Spleen (tissue), 7 donors: Measurements from ENCODE around the gene FAM171A2.

Source experiments
- POLR2AphosphoS5 ChIP-seq, 3 donors: sonication (generic); formaldehyde crosslinking; IDR thresholded peaks; one replicate each; pipeline ENCODE4 v1.5.1; 2017; ENCODE audit warnings: antibody characterized with exemption in 3 of 3
- TF ChIP-seq, protein P1 (sequence below), 11 experiments: fragments of 200-600 bp in 7 of 11; fragments of 450-650 bp in 4 of 11; sonication (generic) in 4 of 11; IDR thresholded peaks in 8 of 11; conservative IDR thresholded peaks in 3 of 11; 1 replicate in 7 of 11; 2 replicates in 4 of 11; pipeline versions ENCODE4 v1.4.0 to v1.8.0; 2016 to 2021; ENCODE audit warnings: antibody characterized with exemption in 11 of 11, inconsistent platforms in 4 of 11, mild to moderate bottlenecking in 1 of 11
- donor health status: DM: no; HTN: no; CAD: no; lungs with moderate emphysema.
- donor health status: DM: no; HTN: no; CAD: no.
- donor health status: DM: no; HTN: no; CAD: no.

DNA sequence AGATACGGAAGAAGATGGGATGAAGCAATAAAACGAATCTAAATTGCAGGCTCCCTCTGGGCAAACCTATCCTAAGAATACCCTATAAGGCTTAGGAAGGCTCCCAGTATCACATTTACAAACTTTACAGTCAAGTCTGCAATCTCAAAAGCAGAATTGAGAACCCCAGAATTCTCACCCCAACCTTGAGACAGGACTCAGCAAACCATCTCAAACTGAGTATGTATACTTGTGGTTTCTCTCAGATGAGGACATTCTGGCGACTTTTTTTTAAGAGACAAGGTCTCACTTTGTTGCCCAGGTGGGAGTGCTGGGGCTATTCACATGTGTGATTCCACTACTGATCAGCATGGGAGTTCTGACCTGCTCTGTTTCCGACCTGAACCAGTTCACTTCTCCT, 45.1 kb upstream of the FAM171A2 start:
- TF ChIP-seq, protein P1, sequence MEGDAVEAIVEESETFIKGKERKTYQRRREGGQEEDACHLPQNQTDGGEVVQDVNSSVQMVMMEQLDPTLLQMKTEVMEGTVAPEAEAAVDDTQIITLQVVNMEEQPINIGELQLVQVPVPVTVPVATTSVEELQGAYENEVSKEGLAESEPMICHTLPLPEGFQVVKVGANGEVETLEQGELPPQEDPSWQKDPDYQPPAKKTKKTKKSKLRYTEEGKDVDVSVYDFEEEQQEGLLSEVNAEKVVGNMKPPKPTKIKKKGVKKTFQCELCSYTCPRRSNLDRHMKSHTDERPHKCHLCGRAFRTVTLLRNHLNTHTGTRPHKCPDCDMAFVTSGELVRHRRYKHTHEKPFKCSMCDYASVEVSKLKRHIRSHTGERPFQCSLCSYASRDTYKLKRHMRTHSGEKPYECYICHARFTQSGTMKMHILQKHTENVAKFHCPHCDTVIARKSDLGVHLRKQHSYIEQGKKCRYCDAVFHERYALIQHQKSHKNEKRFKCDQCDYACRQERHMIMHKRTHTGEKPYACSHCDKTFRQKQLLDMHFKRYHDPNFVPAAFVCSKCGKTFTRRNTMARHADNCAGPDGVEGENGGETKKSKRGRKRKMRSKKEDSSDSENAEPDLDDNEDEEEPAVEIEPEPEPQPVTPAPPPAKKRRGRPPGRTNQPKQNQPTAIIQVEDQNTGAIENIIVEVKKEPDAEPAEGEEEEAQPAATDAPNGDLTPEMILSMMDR (IDR thresholded peaks at IDR 0.05 in 8 of 11, conservative IDR thresholded peaks at IDR 0.05 in 3 of 11) = no peak
- TF ChIP-seq POLR2AphosphoS5 (IDR thresholded peaks at IDR 0.05) = no peak
